Activated T-helper 17 cell treated with anti-CD3 and anti-CD28 coated beads, Interleukin-2, amount 50 U/mL, for 72 hours (primary cell): Measurements from ENCODE around the gene SPATS2. TPM values are rescaled to one million over a fixed set of nuclear protein-coding genes. Genes with fewer than 3 reads are reported as not detected.
"Not testable (repeated sequence)": the region's sequence is repeated elsewhere in the genome, so short reads cannot be mapped to it uniquely, and the experiment has no call there.

Experiments
- ATAC-seq: fragments of 150-1000 bp; cut with Tn5 transposase; replicated peaks from 2 replicates; pipeline ENCODE4 v1.10.0; 2021; ENCODE audit warnings: mild to moderate bottlenecking, moderate library complexity
- H3K27ac Mint-ChIP-seq: one replicate; pipeline ENCODE4 v1.8.0; 2022; ENCODE audit warnings: mixed read lengths
- H3K27me3 Mint-ChIP-seq: one replicate; pipeline ENCODE4 v1.8.0; 2022; ENCODE audit warnings: mixed read lengths
- H3K36me3 Mint-ChIP-seq: one replicate; pipeline ENCODE4 v1.8.0; 2022; ENCODE audit warnings: low read depth, mild to moderate bottlenecking, mixed read lengths
- H3K4me1 Mint-ChIP-seq: one replicate; pipeline ENCODE4 v1.8.0; 2022; ENCODE audit warnings: mixed read lengths
- H3K4me3 Mint-ChIP-seq: one replicate; pipeline ENCODE4 v1.8.0; 2022; ENCODE audit warnings: mild to moderate bottlenecking, mixed read lengths
- H3K9me3 Mint-ChIP-seq: one replicate; pipeline ENCODE4 v1.8.0; 2022; ENCODE audit warnings: mixed read lengths
- total RNA-seq, 2 donors: library from RNA; stranded (reverse); gene quantifications; one replicate each; pipeline ENCODE4 v1.2.3, GENCODE V29; 2022

Gene SPATS2
- 10 to 100 TPM; 15.3 to 16.9 TPM for total RNA-seq

DNA sequence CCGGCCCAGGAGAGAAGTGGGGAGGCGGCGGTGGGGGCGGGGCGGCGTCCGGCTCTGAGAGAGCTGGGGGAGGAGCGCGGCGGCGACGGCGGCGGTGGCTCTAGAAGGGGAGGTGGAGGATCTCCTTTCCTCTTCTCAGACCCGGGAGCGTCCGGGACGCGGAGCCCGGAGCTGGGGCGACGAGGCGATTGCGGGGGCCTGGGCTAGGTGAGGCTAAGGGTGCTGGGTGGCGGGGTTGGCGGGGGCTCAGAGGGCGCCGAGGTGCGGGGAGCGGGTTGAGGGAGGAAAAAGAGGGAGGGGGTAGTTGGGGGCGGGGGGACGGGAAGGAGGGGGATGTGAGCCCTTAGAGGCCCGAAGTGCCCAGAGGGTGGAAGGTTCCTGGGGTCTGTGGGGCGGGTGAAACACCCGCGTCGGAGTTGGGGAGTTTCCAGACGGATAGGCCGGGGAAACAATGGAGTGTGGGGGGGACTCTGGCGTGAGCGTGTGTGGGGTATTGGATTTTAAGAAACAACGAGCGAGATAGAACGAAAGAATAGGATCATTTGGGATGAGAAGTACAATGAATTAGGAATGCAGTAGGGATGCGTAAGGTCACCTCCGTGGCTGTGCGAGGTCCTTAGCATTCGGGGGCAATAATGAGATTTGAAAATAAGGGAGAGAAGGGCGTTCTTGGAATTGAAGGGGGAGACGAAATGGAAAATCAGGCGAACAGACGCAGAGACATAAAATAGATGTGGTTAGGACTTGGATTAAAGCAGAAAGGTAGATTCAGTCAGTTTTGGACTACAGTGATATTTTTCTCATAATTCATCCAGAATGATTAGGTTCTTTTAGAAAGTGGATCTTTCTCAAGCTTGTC lies at the start of gene SPATS2:
Gene SPATS2 (plus strand): TSS at position 82 of the 859 bp plus-strand sequence. CDS start 93,551 bp downstream, outside the sequence.
- H3K9me3 Mint-ChIP-seq, result no peaks in the 10 kb centered on the region
- peaks cover 24% of the 10 kb centered on the region for H3K4me1 Mint-ChIP-seq
- peak within 1 kb of the TSS; percentile 83 for H3K27ac Mint-ChIP-seq
- H3K27me3 Mint-ChIP-seq, result no peaks in the 10 kb centered on the region
- H3K4me3 Mint-ChIP-seq, result peak within 1 kb of the TSS; percentile 91
- ATAC-seq, result no peak
- peaks cover 5% of the 10 kb centered on the region for H3K36me3 Mint-ChIP-seq

DNA sequence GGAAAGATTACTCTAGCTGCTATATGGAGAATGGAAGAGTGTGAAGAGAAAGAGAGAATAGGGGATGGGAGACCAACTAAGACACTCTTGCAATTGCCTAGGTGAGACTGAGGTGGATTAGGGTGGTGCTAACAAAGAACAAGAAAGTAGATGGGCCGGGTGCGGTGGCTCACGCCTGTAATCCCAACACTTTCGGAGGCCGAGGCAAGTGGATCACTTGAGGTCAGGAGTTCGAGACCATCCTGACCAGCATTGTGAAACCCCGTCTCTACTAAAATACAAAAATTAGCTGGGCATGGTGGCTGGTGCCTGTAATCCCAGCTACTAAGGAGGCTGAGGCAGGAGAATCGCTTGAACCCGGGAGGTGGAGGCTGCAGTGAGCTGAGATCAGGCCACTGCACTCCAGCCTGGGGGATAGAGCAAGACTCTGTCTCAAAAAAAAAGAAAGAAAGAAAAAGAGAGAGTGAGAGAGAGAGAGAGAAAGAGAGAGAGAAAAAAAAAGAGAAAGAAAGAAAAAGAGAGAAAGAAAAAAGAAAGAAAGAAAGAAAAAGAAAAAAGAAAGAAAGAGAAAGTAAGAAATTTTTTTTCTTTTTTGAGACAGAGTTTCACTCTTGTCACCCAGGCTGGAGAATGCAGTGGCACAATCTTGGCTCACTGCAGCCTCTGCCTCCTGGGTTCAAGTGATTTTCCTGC lies 46.7 kb upstream of the SPATS2 start:
- H3K9me3 Mint-ChIP-seq, result not testable (repeated sequence)

GRCh38 chr12:49322367-49322707 lies 44.9 kb upstream of the SPATS2 start:
- Mint-ChIP-seq H3K27me3 (no peaks in the 10 kb centered on the region), H3K9me3 (no peaks in the 10 kb centered on the region), H3K27ac (peak overlapping the region; percentile 95), H3K36me3 (peaks cover 9% of the 10 kb centered on the region), H3K4me3 (peak overlapping the region; percentile 97), H3K4me1 (peaks cover 5% of the 10 kb centered on the region)
- ATAC-seq, result no peak

More for the DNA sequence above, 46.7 kb upstream of the SPATS2 start:
- H3K4me1 Mint-ChIP-seq, ATAC-seq, H3K27me3 Mint-ChIP-seq, H3K36me3 Mint-ChIP-seq, H3K27ac Mint-ChIP-seq: not testable (repeated sequence)
- H3K4me3 Mint-ChIP-seq, result peak overlapping the region; percentile 3

GRCh38 chr12:49322708-49323523 lies 44.3 kb upstream of the SPATS2 start, which contains the start of gene TROAP:
Gene TROAP (plus strand): TSS chr12:49323255. CDS start chr12:49323609, 354 bp downstream.
- Mint-ChIP-seq H3K4me1 (peaks cover 5% of the 10 kb centered on the region), H3K27me3 (no peaks in the 10 kb centered on the region), H3K4me3 (peak within 1 kb of the TSS; percentile 97), H3K27ac (peak within 1 kb of the TSS; percentile 95), H3K9me3 (no peaks in the 10 kb centered on the region), H3K36me3 (peaks cover 13% of the 10 kb centered on the region)
- ATAC-seq, result peak; percentile 98

GRCh38 chr12:49323524-49324097 lies 43.7 kb upstream of the SPATS2 start:
- Mint-ChIP-seq H3K4me1 (peaks cover 5% of the 10 kb centered on the region), H3K27ac (peak overlapping the region; percentile 95), H3K36me3 (peaks cover 15% of the 10 kb centered on the region), H3K4me3 (peak overlapping the region; percentile 97), H3K27me3 (no peaks in the 10 kb centered on the region), H3K9me3 (no peaks in the 10 kb centered on the region)
- no peak for ATAC-seq

DNA sequence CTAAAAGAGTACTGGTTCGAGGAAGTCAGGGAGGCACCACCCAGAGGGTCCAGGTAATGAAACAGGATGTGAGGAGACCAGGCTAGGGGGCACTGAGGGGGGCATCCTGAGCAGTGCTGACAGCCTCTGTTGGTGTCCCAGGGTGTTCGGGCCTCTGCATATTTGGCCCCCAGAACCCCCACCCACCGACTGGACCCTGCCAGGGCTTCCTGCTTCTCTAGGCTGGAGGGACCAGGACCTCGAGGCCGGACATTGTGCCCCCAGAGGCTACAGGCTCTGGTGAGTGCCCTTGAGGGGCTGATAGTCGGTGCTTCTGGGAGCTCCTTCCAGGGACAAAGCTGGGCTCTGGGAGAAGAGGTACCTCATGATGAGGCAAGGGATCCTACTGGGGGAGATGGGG lies 41.7 kb upstream of the SPATS2 start:
- Mint-ChIP-seq H3K27ac (no peak overlapping the region), H3K36me3 (peaks cover 15% of the 10 kb centered on the region), H3K4me1 (peaks cover 5% of the 10 kb centered on the region), H3K4me3 (no peak overlapping the region), H3K27me3 (no peaks in the 10 kb centered on the region), H3K9me3 (no peaks in the 10 kb centered on the region)
- no peak for ATAC-seq

DNA sequence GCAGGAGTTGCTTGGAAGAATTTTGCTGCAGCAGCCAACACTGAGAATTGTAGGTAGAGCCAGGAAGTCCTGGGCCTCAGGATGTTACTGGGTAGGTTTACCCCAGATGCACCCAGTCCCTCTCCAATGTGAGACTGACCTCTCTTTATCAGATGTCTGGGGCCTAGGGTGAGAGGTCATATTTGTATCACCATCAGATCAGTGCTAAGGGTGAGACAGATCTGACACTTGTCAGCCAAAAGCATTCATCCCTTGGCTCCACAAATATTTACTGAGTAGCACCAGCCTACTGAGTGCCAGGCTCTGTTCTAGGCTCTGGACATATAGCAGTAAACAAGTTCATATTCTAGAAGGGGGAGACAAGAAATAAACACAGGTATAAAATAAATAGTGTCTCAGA lies 39.9 kb upstream of the SPATS2 start:
- H3K27ac Mint-ChIP-seq, result no peak overlapping the region
- peaks cover 7% of the 10 kb centered on the region for H3K27me3 Mint-ChIP-seq
- peaks cover 15% of the 10 kb centered on the region for H3K36me3 Mint-ChIP-seq
- no peak for ATAC-seq
- peaks cover 5% of the 10 kb centered on the region for H3K4me1 Mint-ChIP-seq
- no peak overlapping the region for H3K4me3 Mint-ChIP-seq
- no peaks in the 10 kb centered on the region for H3K9me3 Mint-ChIP-seq

- no peak overlapping the region for H3K27ac Mint-ChIP-seq
- no peak for ATAC-seq
- H3K27me3 Mint-ChIP-seq, result peaks cover 12% of the 10 kb centered on the region
- peaks cover 14% of the 10 kb centered on the region for H3K36me3 Mint-ChIP-seq
- no peak overlapping the region for H3K4me3 Mint-ChIP-seq
- peaks cover 5% of the 10 kb centered on the region for H3K4me1 Mint-ChIP-seq
- no peaks in the 10 kb centered on the region for H3K9me3 Mint-ChIP-seq
Observed at GRCh38 chr12:49327887-49328286, 39.4 kb upstream of the SPATS2 start.

- no peaks in the 10 kb centered on the region for H3K4me1 Mint-ChIP-seq
- no peak overlapping the region for H3K27ac Mint-ChIP-seq
- ATAC-seq, result no peak
- H3K4me3 Mint-ChIP-seq, result no peak overlapping the region
- peaks cover 6% of the 10 kb centered on the region for H3K36me3 Mint-ChIP-seq
- no peaks in the 10 kb centered on the region for H3K9me3 Mint-ChIP-seq
- peaks cover 15% of the 10 kb centered on the region for H3K27me3 Mint-ChIP-seq
Observed at GRCh38 chr12:49328816-49329215, 38.4 kb upstream of the SPATS2 start.

DNA sequence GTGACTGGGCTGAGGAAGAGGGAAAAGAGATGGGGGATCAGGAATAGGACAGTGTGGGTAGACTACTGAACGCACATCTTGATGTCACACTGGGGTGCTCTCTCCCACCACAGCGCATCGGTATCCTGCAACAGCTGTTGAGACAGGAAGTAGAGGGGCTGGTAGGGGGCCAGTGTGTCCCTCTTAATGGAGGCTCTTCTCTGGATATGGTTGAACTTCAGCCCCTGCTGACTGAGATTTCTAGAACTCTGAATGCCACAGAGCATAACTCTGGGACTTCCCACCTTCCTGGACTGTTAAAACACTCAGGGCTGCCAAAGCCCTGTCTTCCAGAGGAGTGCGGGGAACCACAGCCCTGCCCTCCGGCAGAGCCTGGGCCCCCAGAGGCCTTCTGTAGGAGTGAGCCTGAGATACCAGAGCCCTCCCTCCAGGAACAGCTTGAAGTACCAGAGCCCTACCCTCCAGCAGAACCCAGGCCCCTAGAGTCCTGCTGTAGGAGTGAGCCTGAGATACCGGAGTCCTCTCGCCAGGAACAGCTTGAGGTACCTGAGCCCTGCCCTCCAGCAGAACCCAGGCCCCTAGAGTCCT lies 37.1 kb upstream of the SPATS2 start:
- no peak overlapping the region for H3K4me3 Mint-ChIP-seq
- ATAC-seq, result no peak
- H3K4me1 Mint-ChIP-seq, result no peaks in the 10 kb centered on the region
- peaks cover 26% of the 10 kb centered on the region for H3K27me3 Mint-ChIP-seq
- no peaks in the 10 kb centered on the region for H3K9me3 Mint-ChIP-seq
- H3K27ac Mint-ChIP-seq, result no peak overlapping the region
- H3K36me3 Mint-ChIP-seq, result peaks cover 6% of the 10 kb centered on the region

DNA sequence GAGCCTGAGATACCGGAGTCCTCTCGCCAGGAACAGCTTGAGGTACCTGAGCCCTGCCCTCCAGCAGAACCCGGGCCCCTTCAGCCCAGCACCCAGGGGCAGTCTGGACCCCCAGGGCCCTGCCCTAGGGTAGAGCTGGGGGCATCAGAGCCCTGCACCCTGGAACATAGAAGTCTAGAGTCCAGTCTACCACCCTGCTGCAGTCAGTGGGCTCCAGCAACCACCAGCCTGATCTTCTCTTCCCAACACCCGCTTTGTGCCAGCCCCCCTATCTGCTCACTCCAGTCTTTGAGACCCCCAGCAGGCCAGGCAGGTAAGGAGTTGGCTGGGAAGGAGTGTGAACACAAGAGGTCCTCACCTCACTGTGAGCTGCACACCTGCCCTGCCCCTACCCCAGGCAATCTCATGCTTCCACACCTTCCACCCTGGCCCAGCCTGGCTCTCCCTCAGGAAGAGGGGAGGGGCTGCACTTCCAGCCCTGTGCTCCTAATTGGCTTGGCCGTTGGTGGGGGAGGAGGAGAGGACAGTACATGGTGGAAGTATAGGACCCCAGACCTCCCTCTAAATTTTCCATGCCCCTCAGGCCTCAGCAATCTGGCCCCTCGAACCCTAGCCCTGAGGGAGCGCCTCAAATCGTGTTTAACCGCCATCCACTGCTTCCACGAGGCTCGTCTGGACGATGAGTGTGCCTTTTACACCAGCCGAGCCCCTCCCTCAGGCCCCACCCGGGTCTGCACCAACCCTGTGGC lies 36.5 kb upstream of the SPATS2 start:
- Mint-ChIP-seq H3K4me1 (no peaks in the 10 kb centered on the region), H3K27ac (no peak overlapping the region), H3K9me3 (no peaks in the 10 kb centered on the region), H3K36me3 (peaks cover 6% of the 10 kb centered on the region), H3K4me3 (no peak overlapping the region), H3K27me3 (peaks cover 33% of the 10 kb centered on the region)
- no peak for ATAC-seq

DNA sequence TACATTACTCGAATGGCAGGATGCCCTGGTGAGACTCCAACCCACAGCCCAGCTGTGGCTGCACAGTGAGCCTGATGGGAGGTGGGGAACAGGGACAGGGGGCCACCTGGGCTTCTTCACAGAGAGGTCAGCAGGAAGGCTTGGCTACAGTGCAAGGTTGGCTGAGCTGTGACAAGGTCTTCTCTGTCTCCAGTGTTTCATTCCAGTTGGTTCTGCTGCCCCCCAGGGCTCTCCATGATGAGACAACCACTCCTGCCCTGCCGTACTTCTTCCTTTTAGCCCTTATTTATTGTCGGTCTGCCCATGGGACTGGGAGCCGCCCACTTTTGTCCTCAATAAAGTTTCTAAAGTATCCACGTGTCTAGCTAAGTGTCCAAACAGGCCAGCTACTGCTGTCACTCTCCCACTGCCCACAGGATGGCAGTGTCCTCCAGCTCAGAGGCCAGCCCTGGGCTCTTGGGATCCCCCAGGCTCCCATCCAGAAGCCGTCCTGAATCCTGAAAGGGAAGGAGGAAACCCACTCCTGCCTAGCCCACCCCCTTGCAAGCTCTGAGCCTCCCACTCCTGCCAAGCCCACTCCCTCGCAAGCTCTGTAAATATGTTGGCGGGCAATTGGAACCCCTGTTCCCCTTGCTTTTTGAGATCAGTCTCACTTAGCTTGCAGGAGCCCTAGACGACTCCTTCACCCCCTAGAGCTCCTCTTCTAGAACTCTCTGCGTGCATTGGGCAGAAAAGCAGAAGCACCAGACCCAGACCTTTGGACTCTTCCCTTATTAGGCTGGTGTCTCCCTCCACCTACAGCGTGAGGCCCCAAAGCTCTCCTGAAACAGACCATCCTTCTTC lies 35.7 kb upstream of the SPATS2 start:
- Mint-ChIP-seq H3K27me3 (peaks cover 34% of the 10 kb centered on the region), H3K36me3 (peaks cover 6% of the 10 kb centered on the region), H3K4me1 (no peaks in the 10 kb centered on the region), H3K9me3 (no peaks in the 10 kb centered on the region), H3K27ac (no peak overlapping the region), H3K4me3 (no peak overlapping the region)
- peak; percentile 42 for ATAC-seq
